RWPE1 (cell line): ENCODE measurements around the gene FCER1G.

Experiments used
- CTCF ChIA-PET: fragments of 350-600 bp; sonication (Branson Sonifier 250); formaldehyde crosslinking; extraction: SDS; loops from one replicate; lab custom pipeline; 2021; lab: Yijun Ruan, JAX
- POLR2A ChIA-PET: fragments of 400-600 bp; formaldehyde crosslinking; extraction: SDS; loops from one replicate; lab custom pipeline; 2020; ENCODE audit warnings: antibody characterized with exemption; ENCODE audit not compliant: low non-redundant PET; lab: Yijun Ruan, JAX
- DNase-seq: peaks from one replicate; pipeline ENCODE4 v3.0.0; 2012; ENCODE audit warnings: low spot score
- H3K27ac ChIP-seq: fragments of 450-650 bp; 2 replicates; pipeline ENCODE4 v1.5.1; 2017
- TF ChIP-seq, protein P1 (sequence below): fragments of 450-650 bp; conservative IDR thresholded peaks from 2 replicates; pipeline ENCODE4 v1.5.1; 2017; ENCODE audit warnings: low read depth, mild to moderate bottlenecking

FCER1G gene

DNA sequence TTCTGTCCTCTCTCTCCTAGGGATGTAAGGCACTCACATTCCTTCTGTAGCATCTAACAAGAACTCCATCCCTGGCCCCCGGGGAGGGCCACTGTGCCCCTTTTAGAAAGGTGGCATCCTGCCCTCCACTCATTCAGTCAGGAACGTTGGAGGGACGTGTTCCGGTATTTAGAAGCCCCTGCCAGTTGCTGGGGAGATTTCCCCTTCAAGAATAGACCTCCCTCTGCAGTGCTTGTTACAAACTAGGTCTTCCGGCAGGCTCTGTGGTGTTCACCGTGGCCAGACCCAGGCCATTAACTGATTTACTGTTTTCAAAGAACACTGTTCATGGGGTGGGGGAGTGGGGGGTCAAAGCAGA, 44.2 kb downstream of the FCER1G start:
- POLR2A ChIA-PET: no interaction called here
- DNase-seq: no peak
- no peak overlapping the region for H3K27ac ChIP-seq
- TF ChIP-seq, protein P1, sequence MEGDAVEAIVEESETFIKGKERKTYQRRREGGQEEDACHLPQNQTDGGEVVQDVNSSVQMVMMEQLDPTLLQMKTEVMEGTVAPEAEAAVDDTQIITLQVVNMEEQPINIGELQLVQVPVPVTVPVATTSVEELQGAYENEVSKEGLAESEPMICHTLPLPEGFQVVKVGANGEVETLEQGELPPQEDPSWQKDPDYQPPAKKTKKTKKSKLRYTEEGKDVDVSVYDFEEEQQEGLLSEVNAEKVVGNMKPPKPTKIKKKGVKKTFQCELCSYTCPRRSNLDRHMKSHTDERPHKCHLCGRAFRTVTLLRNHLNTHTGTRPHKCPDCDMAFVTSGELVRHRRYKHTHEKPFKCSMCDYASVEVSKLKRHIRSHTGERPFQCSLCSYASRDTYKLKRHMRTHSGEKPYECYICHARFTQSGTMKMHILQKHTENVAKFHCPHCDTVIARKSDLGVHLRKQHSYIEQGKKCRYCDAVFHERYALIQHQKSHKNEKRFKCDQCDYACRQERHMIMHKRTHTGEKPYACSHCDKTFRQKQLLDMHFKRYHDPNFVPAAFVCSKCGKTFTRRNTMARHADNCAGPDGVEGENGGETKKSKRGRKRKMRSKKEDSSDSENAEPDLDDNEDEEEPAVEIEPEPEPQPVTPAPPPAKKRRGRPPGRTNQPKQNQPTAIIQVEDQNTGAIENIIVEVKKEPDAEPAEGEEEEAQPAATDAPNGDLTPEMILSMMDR: no peak
- CTCF ChIA-PET: interaction anchor here (0.7 to 1.2 kb wide), 2 partner anchors 18 to 32 kb away, joined by 3 read pairs; no protein-coding TSS in a partner anchor

DNA sequence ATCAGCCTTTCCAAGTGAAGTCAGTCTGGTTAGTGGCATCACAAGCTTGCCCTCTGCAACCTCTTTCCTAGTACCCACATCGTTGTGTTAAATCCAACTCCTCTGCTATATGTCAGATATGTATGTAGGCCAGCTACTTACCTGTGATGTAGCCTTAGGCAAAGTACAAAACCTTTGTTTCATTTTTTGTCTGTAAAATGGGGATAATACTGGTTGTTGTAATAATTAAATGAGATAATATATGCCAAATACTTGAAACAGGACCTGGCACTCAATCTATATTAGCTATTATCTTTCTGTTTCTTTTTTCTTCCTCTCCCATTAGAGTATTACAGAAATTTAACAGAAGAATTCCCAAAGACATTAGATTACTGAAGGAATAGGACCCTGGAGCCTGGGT, 44.7 kb downstream of the FCER1G start:
- ChIA-PET CTCF (interaction anchor here (0.7 kb wide), 1 partner anchor 18 kb away, joined by 3 read pairs; no protein-coding TSS in a partner anchor), POLR2A (no interaction called here)
- no peak for DNase-seq
- TF ChIP-seq, protein P1: no peak
- H3K27ac ChIP-seq: no peak overlapping the region

DNA sequence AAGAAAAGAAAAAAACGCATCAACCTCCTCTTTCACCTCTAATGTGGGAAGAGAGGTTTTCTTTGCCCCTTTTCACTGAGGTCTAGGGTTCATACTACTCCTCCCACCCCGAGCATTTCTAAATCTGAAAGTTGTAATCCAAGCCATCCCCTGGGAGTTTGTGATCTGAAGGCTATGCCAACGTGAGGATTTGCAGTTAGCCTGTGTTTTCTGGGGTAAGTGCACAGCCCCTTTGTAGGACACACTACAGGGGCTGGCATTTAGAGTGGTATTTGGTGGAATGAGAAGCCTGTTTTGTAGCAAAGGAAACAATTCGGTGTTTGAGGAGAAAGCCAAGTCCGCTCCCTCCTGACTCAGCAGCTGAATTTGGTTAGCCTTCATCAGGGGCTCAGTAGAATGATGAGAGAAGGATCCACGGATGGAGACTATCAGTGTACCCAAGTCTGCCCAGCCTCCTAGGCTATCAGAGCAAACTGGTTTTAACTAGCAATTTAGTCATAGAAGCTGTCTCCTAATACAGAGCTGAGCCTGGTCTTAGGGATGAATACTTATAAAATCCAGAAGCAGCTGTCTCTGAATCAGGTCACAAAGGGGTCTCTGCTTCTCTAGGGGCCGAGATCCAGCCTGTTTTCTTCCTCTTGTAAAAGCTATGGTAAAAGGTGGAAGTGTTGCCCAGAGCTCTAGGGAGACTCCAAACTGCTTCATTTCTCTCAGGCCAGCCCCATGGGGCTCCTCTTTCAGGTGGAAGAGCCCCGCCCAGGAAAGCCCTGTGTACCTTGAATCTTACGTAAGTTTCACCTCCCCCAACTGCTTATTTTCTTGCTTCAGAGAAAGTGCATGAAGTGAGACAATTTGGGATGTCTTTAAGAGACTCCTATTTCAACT, 45.5 kb downstream of the FCER1G start:
- ChIA-PET POLR2A (no interaction called here), CTCF (interaction anchor here (1.4 kb wide), 1 partner anchor 31 kb away, joined by 5 read pairs; no protein-coding TSS in a partner anchor)
- TF ChIP-seq, protein P1: no peak
- no peak for DNase-seq
- no peak overlapping the region for H3K27ac ChIP-seq

DNA sequence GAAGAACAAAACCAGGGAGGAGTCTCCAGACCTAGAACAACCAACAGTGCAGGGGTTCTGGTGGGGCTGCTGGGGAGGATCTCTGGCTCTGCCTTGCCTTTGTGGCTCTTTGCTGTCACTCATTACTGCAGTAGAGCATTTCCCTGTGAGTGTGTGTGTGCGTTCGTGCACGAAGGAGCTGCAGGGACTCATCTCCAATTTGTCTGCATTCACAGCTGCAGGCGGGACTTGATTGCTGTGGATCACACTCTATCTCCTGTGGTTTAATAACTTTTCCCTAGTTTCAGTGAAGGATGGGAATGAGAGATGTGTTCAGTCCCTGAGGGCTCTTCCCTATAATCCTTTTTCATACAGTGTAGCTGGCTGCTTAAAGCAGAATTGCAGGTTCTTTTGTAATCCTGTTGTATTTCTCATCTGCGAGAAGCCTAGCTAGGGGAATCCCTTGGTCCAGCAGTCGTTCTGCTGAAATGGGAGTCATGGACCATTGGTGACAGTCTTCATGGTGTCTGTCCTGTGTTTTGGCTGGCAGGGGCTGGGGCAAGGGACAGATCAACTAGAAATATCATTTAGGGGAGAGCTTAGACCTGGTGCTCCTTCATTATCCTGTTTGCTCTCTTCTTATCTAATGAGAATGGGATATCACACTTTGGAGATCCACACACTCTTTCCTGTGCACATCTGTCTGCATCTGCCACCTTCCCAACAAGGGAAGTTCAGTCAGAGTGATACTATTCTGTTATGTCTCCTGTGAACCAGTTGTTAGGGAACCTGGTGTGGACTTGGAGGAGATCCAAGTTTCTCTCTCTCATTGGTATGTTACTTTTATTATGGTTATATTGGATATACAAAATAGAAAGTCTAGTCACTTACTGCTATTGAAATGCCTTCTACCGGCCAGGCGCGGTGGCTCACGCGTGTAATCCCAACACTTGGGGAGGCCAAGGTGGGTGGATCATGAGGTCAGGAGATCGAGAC, 46.5 kb downstream of the FCER1G start:
- TF ChIP-seq, protein P1: no peak
- CTCF ChIA-PET: interaction anchor here (1.4 kb wide), 1 partner anchor 30 kb away, joined by 5 read pairs; no protein-coding TSS in a partner anchor
- H3K27ac ChIP-seq: no peak overlapping the region
- POLR2A ChIA-PET: no interaction called here
- DNase-seq: no peak

DNA sequence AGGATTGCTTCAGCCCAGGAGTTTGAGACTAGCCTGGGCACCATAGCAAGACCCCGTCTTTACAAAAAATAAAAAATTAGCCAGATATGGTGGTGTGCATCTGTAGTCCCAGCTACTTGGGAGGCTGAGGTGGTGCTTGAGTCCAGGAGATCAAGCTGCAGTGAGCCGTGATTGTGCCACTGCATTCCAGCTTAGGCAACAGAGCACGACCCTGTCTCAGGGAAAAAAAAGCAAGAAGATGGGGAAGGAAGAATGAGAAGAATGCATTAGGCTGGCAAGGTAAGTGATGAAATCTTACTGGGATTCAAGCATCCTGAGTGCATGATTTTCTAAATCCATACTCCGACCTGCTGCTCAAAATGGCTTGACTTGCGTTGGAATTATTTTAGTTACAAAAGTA, 50.2 kb downstream of the FCER1G start:
- DNase-seq: no peak
- H3K27ac ChIP-seq: no peak overlapping the region
- TF ChIP-seq, protein P1: no peak
- POLR2A ChIA-PET: no interaction called here
- CTCF ChIA-PET: no interaction called here

DNA sequence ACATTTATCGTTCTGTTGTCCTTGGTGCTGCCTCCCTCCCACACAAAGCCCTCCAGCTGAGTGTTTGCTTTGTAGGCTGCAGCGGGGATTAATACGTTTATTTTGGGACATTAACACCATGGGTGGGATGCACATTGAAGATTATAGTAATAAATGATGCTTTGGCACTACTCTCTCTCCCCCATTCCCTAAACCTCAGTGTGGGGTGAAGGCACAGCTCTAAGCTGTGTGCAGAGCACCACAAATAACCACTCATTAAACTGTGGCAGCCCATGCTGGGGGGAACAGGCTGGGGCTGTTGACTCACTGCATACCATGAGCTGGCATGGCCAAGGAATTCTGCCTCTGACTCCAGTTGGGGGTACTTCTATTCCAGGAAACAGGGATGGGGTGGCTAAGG, 51.1 kb downstream of the FCER1G start:
- no peak overlapping the region for H3K27ac ChIP-seq
- DNase-seq: no peak
- CTCF ChIA-PET: no interaction called here
- TF ChIP-seq, protein P1: no peak
- POLR2A ChIA-PET: no interaction called here
